ENCODE data around the gene KIF7.

The KIF7 gene

GRCh38 chr15:89654847-89655805 lies at the start of gene KIF7:
TSS of gene KIF7 (minus strand) at chr15:89655467. CDS start at chr15:89652930, 2,537 bp downstream.
- no peak for TF ChIP-seq CTCF (IDR thresholded peaks at IDR 0.05; ENCODE audit: borderline replicate concordance, insufficient read depth, low read depth, low read length)
- peak within 1 kb of the TSS; percentile 10 for H3K4me3 ChIP-seq (ENCODE audit: low read depth, low read length)

GRCh38 chr15:89704411-89704810 lies 49.1 kb upstream of the KIF7 start:
- TF ChIP-seq CTCF (IDR thresholded peaks at IDR 0.05; ENCODE audit: borderline replicate concordance, insufficient read depth, low read depth, low read length): no peak
- H3K4me3 ChIP-seq (ENCODE audit: low read depth, low read length): no peak overlapping the region

GRCh38 chr15:89695198-89695597 lies 39.9 kb upstream of the KIF7 start:
- TF ChIP-seq CTCF (IDR thresholded peaks at IDR 0.05; ENCODE audit: borderline replicate concordance, insufficient read depth, low read depth, low read length): no peak
- H3K4me3 ChIP-seq (ENCODE audit: low read depth, low read length): no peak overlapping the region

- TF ChIP-seq CTCF (IDR thresholded peaks at IDR 0.05; ENCODE audit: borderline replicate concordance, insufficient read depth, low read depth, low read length): no peak
- no peak overlapping the region for H3K4me3 ChIP-seq (ENCODE audit: low read depth, low read length)
Observed at GRCh38 chr15:89693696-89694095, 38.4 kb upstream of the KIF7 start.

- no peak overlapping the region for H3K4me3 ChIP-seq (ENCODE audit: low read depth, low read length)
- no peak for TF ChIP-seq CTCF (IDR thresholded peaks at IDR 0.05; ENCODE audit: borderline replicate concordance, insufficient read depth, low read depth, low read length)
Observed at GRCh38 chr15:89693091-89693490, 37.8 kb upstream of the KIF7 start.

- TF ChIP-seq CTCF (IDR thresholded peaks at IDR 0.05; ENCODE audit: borderline replicate concordance, insufficient read depth, low read depth, low read length): no peak
- peak within 1 kb of the TSS; percentile 84 for H3K4me3 ChIP-seq (ENCODE audit: low read depth, low read length)
Observed at GRCh38 chr15:89690276-89691218, 35.3 kb upstream of the KIF7 start, which contains the start of the genes PEX11A and WDR93. TSS of gene PEX11A (minus strand) at chr15:89690754. CDS start at chr15:89690632, 122 bp downstream. TSS of gene WDR93 (plus strand) at chr15:89690811. CDS start at chr15:89701747, 10,936 bp downstream.

GRCh38 chr15:89689930-89690275 lies 34.6 kb upstream of the KIF7 start:
- H3K4me3 ChIP-seq (ENCODE audit: low read depth, low read length): peak overlapping the region; percentile 84

Data from GM12875 (cell line).